LoVo (cell line): Measurements from ENCODE around the gene MLIP.
"Not testable (repeated sequence)": the region's sequence is repeated elsewhere in the genome, so short reads cannot be mapped to it uniquely, and the experiment has no call there.

ENCODE experiments used
- DNase-seq: peaks from one replicate; pipeline ENCODE4 v3.0.0-alpha.2; 2016; ENCODE audit warnings: low spot score

Gene MLIP

GRCh38 chr6:54217018-54217417, 105.8 kb downstream of the MLIP start:
- DNase-seq: no peak

- no peak for DNase-seq
Observed at GRCh38 chr6:54222217-54222616, 111.0 kb downstream of the MLIP start.

- DNase-seq: no peak
Observed at GRCh38 chr6:54232703-54233102, 121.5 kb downstream of the MLIP start.

- no peak for DNase-seq
Observed at GRCh38 chr6:54234539-54234938, 123.3 kb downstream of the MLIP start.

- DNase-seq: no peak
Observed at GRCh38 chr6:54236984-54237383, 125.7 kb downstream of the MLIP start.

GRCh38 chr6:54238396-54238795, 127.2 kb downstream of the MLIP start:
- DNase-seq: no peak

- DNase-seq: no peak
Observed at GRCh38 chr6:54243699-54244098, 132.5 kb downstream of the MLIP start.

GRCh38 chr6:54244430-54244829, 133.2 kb downstream of the MLIP start:
- DNase-seq: peak; percentile 11

- DNase-seq: no peak
Observed at GRCh38 chr6:54245265-54245664, 134.0 kb downstream of the MLIP start.

- no peak for DNase-seq
Observed at GRCh38 chr6:54248319-54248718, 137.1 kb downstream of the MLIP start.

GRCh38 chr6:54248994-54249393, 137.8 kb downstream of the MLIP start:
- no peak for DNase-seq

- not testable (repeated sequence) for DNase-seq
Observed at GRCh38 chr6:54249812-54250211, 138.6 kb downstream of the MLIP start.

- DNase-seq: no peak
Observed at GRCh38 chr6:54252496-54252895, 141.3 kb downstream of the MLIP start.

- DNase-seq: no peak
Observed at GRCh38 chr6:54252916-54253315, 141.7 kb downstream of the MLIP start.

- DNase-seq: no peak
Observed at GRCh38 chr6:54254886-54255285, 143.6 kb downstream of the MLIP start.

- no peak for DNase-seq
Observed at GRCh38 chr6:54255886-54256285, 144.6 kb downstream of the MLIP start.

GRCh38 chr6:54260025-54260424, 148.8 kb downstream of the MLIP start:
- DNase-seq: no peak

GRCh38 chr6:54262499-54262898, 151.3 kb downstream of the MLIP start:
- DNase-seq: no peak

GRCh38 chr6:54262971-54263370, 151.7 kb downstream of the MLIP start:
- DNase-seq: no peak

GRCh38 chr6:54264581-54265272, 153.5 kb downstream of the MLIP start:
- no peak for DNase-seq

GRCh38 chr6:54266400-54266923, 155.2 kb downstream of the MLIP start:
- no peak for DNase-seq

GRCh38 chr6:54267798-54268197, 156.6 kb downstream of the MLIP start:
- DNase-seq: peak; percentile 44

- no peak for DNase-seq
Observed at GRCh38 chr6:54273214-54273820, 162.1 kb downstream of the MLIP start.

GRCh38 chr6:54274383-54274782, 163.1 kb downstream of the MLIP start:
- DNase-seq: no peak
